HG02588 (cell line): ENCODE data around the gene KLRF2.

Source experiments
- ATAC-seq: cut with Tn5 transposase; IDR thresholded peaks from one replicate; pipeline ENCODE4 v1.9.1; 2021; ENCODE audit warnings: mild to moderate bottlenecking, moderate library complexity; ENCODE audit not compliant: unreplicated experiment

KLRF2 gene

GRCh38 chr12:9883175-9883574 lies 1.9 kb downstream of the KLRF2 start:
- ATAC-seq = no peak

- ATAC-seq = no peak
Observed at GRCh38 chr12:9888665-9889273, 7.5 kb downstream of the KLRF2 start.

DNA sequence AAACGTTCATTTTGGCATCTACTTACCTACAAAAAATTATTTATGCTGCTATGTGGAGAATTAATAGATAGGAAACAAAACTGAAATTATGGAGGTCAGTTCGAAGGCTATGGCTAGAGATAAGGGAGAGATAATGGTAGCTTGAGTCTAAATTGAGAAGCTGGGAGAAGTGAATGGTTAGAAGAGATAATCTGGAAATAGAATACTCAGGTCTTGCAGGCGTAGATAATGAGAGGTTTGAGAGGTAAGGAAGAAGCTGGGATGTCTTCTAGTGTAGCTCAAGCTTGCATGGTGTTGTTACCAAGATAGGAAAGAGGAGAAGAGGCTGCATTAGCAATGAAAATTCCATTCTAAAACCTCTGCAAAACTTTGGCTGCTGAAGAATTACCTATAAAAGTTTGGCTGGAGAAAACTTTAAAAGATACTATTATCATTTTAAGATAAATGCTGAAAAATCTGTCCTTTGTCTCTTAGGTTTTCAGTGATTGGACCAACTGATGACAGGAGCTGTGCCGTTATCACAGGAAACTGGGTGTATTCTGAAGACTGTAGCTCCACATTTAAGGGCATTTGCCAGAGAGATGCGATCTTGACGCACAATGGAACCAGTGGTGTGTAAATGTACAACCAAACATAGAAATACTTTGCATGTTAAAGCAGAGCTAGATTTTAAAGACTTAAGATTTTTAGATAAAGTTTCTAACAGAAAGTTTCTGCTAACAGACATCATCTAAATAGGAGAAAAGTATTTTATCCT lies 14.1 kb downstream of the KLRF2 start:
- no peak for ATAC-seq

- ATAC-seq = no peak
Observed at GRCh38 chr12:9897535-9897934, 16.2 kb downstream of the KLRF2 start.

DNA sequence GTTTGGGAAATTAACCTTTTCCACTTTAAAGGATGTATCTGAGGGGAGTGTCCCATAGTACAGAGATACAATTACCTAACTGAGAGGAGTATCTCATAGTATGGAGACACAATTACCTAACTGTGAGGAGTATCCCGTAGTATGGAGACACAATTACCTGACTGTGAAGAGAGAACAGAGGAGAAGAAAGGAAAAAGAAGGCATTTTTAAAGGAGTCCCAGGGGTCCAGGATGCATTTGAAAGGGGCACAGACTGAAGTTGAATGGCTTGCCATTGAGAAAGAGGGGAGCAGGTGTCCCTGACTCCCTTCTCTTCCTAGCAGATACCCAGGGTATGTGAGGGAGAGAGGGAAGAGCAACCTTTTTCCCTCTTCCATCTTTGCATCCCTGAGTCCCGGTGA lies 17.9 kb downstream of the KLRF2 start:
- ATAC-seq = no peak

GRCh38 chr12:9900930-9901329 lies 19.6 kb downstream of the KLRF2 start:
- ATAC-seq = no peak

DNA sequence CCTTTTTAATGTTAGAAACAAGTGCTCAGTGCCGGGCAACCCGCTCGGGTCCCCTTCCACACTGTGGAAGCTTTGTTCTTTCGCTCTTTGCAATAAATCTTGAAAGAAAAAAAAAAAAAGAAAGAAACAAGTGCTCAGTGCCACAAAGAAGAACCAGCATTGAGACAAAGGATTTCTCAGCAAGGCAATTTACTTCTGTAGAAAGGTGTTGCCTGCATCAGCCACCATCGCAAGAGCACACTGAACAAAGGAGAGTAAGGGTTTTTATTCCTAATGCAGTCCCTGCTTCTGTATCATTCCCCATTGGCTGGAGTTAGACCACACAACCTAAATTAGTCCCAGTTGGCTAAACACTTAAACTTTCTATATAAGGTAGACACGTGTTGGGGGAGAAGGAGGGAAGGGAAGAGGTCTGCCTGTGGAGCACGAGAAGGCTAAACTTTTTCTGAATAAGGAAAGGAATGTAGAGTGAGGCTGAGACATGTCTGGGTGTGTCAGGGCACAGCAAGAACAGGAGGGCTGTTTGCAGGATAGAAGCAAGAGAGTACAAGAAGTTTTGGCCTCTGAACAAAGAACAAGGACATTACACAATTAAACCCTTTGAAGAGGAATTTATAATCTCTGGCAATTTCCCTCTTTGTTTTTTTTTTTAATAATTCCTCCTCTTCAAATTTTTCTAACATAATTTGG lies 21.4 kb downstream of the KLRF2 start:
- no peak for ATAC-seq

- ATAC-seq = no peak
Observed at GRCh38 chr12:9906873-9907272, 25.6 kb downstream of the KLRF2 start.

DNA sequence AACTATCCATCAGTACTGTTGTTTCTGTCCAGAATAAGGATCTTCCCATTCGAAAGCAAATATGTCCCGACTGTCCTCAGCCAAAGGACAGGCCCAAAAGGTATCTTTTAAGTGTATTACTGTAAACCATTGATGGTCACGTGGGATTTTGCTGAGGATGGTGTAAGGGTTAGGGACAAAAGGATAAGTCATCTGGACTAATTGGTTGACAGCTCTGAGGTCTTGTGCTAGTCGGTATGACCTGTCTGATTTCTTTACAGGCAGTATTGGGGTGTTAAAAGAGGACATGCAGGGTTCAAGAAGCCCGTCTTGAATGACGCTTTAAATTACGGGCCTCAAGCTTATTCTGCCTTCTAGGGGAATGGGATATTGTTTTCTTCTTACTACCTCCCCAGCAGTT lies 26.5 kb downstream of the KLRF2 start:
- no peak for ATAC-seq

DNA sequence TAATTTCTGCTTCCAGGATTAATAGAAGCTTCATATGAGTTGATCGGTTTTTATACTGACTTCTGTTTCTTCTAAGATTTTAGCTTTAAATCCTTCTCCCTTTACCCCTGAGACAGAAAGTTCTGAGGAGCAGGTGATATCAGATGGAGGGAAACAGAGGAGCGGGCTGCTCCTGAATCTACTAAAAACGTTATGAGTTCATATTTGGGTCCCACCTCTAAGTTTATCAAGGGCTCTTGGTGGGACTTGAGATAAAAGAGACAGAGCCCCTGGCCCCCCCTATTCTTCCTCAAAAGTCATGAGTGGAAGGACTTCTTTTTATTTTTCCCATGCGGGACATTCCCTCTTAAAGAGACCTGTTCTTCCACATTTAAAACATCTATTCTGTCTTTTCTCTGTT lies 27.1 kb downstream of the KLRF2 start:
- no peak for ATAC-seq

DNA sequence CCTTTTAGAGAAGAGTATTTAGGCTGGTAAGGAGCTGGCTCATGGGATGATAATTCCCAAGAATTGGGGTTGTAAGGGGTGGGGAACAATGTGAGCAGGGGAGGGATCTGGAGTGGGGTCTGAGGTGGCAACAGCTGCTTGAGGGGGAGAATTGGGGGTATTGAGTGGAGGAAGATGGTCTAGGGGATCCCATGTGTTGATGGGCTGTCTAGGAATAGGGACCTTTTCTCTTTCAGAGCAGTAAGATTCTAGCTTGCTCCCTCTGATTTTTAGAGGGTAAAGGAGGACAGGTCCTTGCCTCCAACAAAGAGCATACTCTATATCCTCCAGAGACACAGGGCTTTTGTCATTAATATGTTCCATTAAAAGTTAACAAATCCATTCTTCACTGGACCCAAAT lies 28.4 kb downstream of the KLRF2 start:
- ATAC-seq = no peak

- ATAC-seq = no peak
Observed at GRCh38 chr12:9910716-9911421, 29.6 kb downstream of the KLRF2 start.

GRCh38 chr12:9911708-9912107 lies 30.4 kb downstream of the KLRF2 start:
- ATAC-seq = no peak

- ATAC-seq = no peak
Observed at GRCh38 chr12:9919443-9919842, 38.2 kb downstream of the KLRF2 start.

- no peak for ATAC-seq
Observed at GRCh38 chr12:9920451-9920850, 39.2 kb downstream of the KLRF2 start.

DNA sequence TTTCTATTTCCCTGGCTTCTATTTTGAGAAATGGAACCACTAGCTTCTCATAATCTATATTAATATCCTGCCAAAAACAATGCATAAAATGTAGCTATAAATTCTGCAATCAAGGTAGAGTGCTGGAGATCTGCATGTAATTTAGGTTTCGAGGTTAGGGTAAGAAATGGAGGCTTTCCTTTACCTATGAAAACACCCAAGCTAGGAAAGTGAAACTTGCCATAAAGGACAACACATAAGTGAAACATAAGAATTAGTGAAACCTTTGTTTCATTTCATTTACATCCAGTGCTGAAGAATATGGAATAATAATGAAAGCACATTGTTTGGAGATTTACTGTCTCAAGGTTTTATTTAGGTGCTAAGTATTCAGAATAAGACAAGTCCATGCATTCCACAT lies 41.1 kb downstream of the KLRF2 start:
- ATAC-seq = no peak

- no peak for ATAC-seq
Observed at GRCh38 chr12:9925705-9926393, 44.6 kb downstream of the KLRF2 start.

- ATAC-seq = no peak
Observed at GRCh38 chr12:9926876-9927275, 45.6 kb downstream of the KLRF2 start.

DNA sequence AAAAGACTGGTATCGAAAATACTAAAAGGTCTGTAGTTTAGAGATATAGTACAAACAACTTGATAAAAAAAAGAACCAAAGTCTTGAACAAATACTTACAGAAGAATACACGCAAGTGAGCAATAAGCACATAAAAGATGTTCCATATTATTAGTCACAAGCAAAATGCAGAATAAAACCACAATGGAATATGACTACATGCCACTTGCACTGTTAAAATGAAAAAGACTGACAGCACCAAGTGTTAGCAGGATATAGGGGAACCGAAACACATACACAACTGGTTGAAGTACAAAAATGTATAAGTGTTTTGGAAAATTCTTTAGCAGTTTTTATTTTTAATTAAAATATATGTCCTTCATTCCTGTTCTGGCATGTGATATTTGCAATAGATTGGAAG lies 47.3 kb downstream of the KLRF2 start:
- ATAC-seq = no peak

- no peak for ATAC-seq
Observed at GRCh38 chr12:9931245-9931644, 50.0 kb downstream of the KLRF2 start.

DNA sequence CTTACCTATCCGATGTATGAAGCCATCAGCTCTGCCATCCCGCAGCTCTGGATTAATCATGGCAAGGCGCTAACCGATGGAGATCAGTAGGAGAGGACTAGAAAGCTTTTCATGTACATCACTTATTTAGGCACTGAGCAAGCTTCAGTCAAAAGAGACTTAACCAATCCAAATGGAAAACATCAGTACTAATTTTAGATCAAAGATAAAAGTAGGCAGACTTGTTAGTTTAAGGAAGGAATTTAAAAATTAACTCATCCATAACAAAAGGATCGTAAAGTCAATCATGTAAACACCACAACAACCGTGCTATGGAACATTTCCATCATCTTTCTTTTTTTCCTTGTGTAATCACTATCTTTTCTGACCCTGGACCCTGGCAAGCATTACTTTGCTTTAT lies 51.0 kb downstream of the KLRF2 start, which contains the start of gene CLEC2A:
Gene CLEC2A, minus strand, starts transcription at position 101 of the 400 bp plus-strand sequence. Its CDS starts 41 bp downstream, at position 60.
- no peak for ATAC-seq
